SK-N-SH (cell line): ENCODE data around the gene PCBP3. TPM values are rescaled to one million over a fixed set of nuclear protein-coding genes. Genes with fewer than 3 reads are reported as not detected.

Experiments used
- CTCF ChIA-PET: fragments of 300-600, 350-600 bp; formaldehyde crosslinking; extraction: SDS; loops from one replicate; lab custom pipeline; 2021; lab: Yijun Ruan, JAX
- POLR2A ChIA-PET: fragments of 350-600 bp; sonication (Branson Sonifier 250); formaldehyde crosslinking; extraction: SDS; loops from one replicate; lab custom pipeline; 2020; ENCODE audit warnings: antibody characterized with exemption, inconsistent platforms; lab: Yijun Ruan, JAX
- DNase-seq: peaks from one replicate; pipeline ENCODE4 v3.0.0; 2012
- H2AFZ ChIP-seq: fragments of 200-600 bp; sonication (generic); 2 replicates; pipeline ENCODE4 v1.8.1; 2016; ENCODE audit warnings: antibody characterized with exemption, mild to moderate bottlenecking, low read depth
- H3F3A ChIP-seq: fragments of 200-600 bp; sonication (generic); replicated peaks from 2 replicates; pipeline ENCODE3; 2016; ENCODE audit warnings: antibody characterized with exemption, mild to moderate bottlenecking; ENCODE audit not compliant: insufficient read depth
- H3K27ac ChIP-seq, 2 experiments: fragments of 200-500 bp in 1 of 2; fragments of 200-600 bp in 1 of 2; sonication (Bioruptor generic) in 1 of 2; sonication (generic), shearing (Covaris generic) in 1 of 2; 2 replicates each; pipeline versions ENCODE4 v1.5.1 to v1.6.1; 2014 to 2016; ENCODE audit warnings: low read depth in 2 of 2, inconsistent platforms in 1 of 2, low read length in 1 of 2, mild to moderate bottlenecking in 1 of 2, mixed read lengths in 1 of 2
- H3K27me3 ChIP-seq: fragments of 200-600 bp; sonication (generic), shearing (Covaris generic); 2 replicates; pipeline ENCODE4 v1.6.1; 2016; ENCODE audit warnings: mixed run types; ENCODE audit not compliant: insufficient read depth
- H3K36me3 ChIP-seq, 2 experiments: fragments of 200-500 bp in 1 of 2; fragments of 200-600 bp in 1 of 2; sonication (Bioruptor generic) in 1 of 2; sonication (generic) in 1 of 2; replicated peaks in 1 of 2; 2 replicates each; pipeline versions ENCODE3 to v1.5.1; 2014 to 2016; ENCODE audit warnings: low read length in 1 of 2, mild to moderate bottlenecking in 1 of 2; ENCODE audit not compliant: insufficient read depth in 2 of 2, control insufficient read depth in 1 of 2
- H3K4me1 ChIP-seq, 2 experiments: fragments of 200-500 bp in 1 of 2; fragments of 200-600 bp in 1 of 2; sonication (Bioruptor generic) in 1 of 2; sonication (generic), shearing (Covaris generic) in 1 of 2; 2 replicates each; pipeline versions ENCODE4 v1.5.1 to v1.6.1; 2014 to 2016; ENCODE audit warnings: low read depth in 1 of 2, low read length in 1 of 2, mixed run types in 1 of 2; ENCODE audit not compliant: insufficient read depth in 2 of 2, control insufficient read depth in 1 of 2
- H3K4me2 ChIP-seq: fragments of 200-600 bp; sonication (generic), shearing (Covaris generic); 2 replicates; pipeline ENCODE4 v1.6.1; 2017; ENCODE audit warnings: mixed run types
- H3K4me3 ChIP-seq, 2 experiments: fragments of 200-500 bp in 1 of 2; fragments of 200-600 bp in 1 of 2; sonication (Bioruptor generic) in 1 of 2; sonication (generic), shearing (Covaris generic) in 1 of 2; 2 replicates each; pipeline versions ENCODE4 v1.5.1 to v1.8.1; 2014 to 2016; ENCODE audit warnings: low read depth in 2 of 2, inconsistent platforms in 1 of 2, low read length in 1 of 2, mild to moderate bottlenecking in 1 of 2, mixed read lengths in 1 of 2, moderate library complexity in 1 of 2
- H3K79me2 ChIP-seq: fragments of 200-600 bp; sonication (generic); 2 replicates; pipeline ENCODE4 v1.8.1; 2017; ENCODE audit warnings: mild to moderate bottlenecking; ENCODE audit not compliant: insufficient read depth
- H3K9ac ChIP-seq: fragments of 200-600 bp; sonication (generic); 2 replicates; pipeline ENCODE4 v1.6.1; 2017; ENCODE audit warnings: mixed run types
- H3K9me2 ChIP-seq: fragments of 200-600 bp; sonication (generic); 2 replicates; pipeline ENCODE4 v1.6.1; 2017; ENCODE audit warnings: mixed run types
- H3K9me3 ChIP-seq: fragments of 200-600 bp; sonication (generic); 2 replicates; pipeline ENCODE4 v1.6.1; 2017; ENCODE audit warnings: mixed run types, mild to moderate bottlenecking, moderate library complexity
- H4K20me1 ChIP-seq: fragments of 200-600 bp; sonication (generic); 2 replicates; pipeline ENCODE4 v1.6.1; 2017; ENCODE audit warnings: mild to moderate bottlenecking, mixed run types; ENCODE audit not compliant: insufficient read depth
- EZH2phosphoT487 ChIP-seq: fragments of 200-600 bp; sonication (generic); IDR thresholded peaks from 2 replicates; pipeline ENCODE4 v1.6.1; 2017; ENCODE audit warnings: low read depth, mixed run types, mild to moderate bottlenecking, antibody characterized with exemption, moderate library complexity, borderline replicate concordance
- FOSL2 ChIP-seq: IDR thresholded peaks from 2 replicates; pipeline ENCODE4 v1.4.0; 2012; ENCODE audit warnings: low read depth, mild to moderate bottlenecking, moderate library complexity, borderline replicate concordance
- GABPA ChIP-seq: IDR thresholded peaks from 2 replicates; pipeline ENCODE4 v1.4.0; 2012; ENCODE audit warnings: low read depth, mild to moderate bottlenecking
- GATA2 ChIP-seq: sonication (generic); formaldehyde crosslinking; IDR thresholded peaks from 2 replicates; pipeline ENCODE4 v1.5.0; 2020; ENCODE audit warnings: mild to moderate bottlenecking, missing genetic modification reagents
- NRF1 ChIP-seq: IDR thresholded peaks from 2 replicates; pipeline ENCODE4 v1.6.1; 2012; ENCODE audit warnings: low read depth, mild to moderate bottlenecking, low read length
- POLR2AphosphoS5 ChIP-seq: IDR thresholded peaks from 2 replicates; pipeline ENCODE4 v1.6.1; 2012; ENCODE audit warnings: low read depth, low read length
- REST ChIP-seq: IDR thresholded peaks from 2 replicates; pipeline ENCODE4 v1.6.1; 2012; ENCODE audit warnings: mild to moderate bottlenecking, low read depth, low read length, moderate library complexity
- RFX5 ChIP-seq: IDR thresholded peaks from 2 replicates; pipeline ENCODE4 v1.6.1; 2012; ENCODE audit warnings: mild to moderate bottlenecking, improper control_type of control experiment, low read length
- TAF1 ChIP-seq: IDR thresholded peaks from 2 replicates; pipeline ENCODE4 v1.6.1; 2012; ENCODE audit warnings: low read depth, mild to moderate bottlenecking, low read length, moderate library complexity, borderline replicate concordance
- TEAD4 ChIP-seq: IDR thresholded peaks from 2 replicates; pipeline ENCODE4 v1.4.0; 2012; ENCODE audit warnings: mild to moderate bottlenecking, borderline replicate concordance; ENCODE audit not compliant: insufficient read depth
- YY1 ChIP-seq: IDR thresholded peaks from 2 replicates; pipeline ENCODE4 v1.4.0; 2012; ENCODE audit warnings: low read depth, mild to moderate bottlenecking
- ZBTB33 ChIP-seq: IDR thresholded peaks from 2 replicates; pipeline ENCODE4 v1.4.0; 2012; ENCODE audit warnings: low read depth, borderline replicate concordance
- WGBS: methylation state at CpG from one replicate; pipeline ENCODE4 v1.1.6; 2017; ENCODE audit warnings: low lambda C conversion rate; 5-methylcytosine and 5-hydroxymethylcytosine counted together
- polyA plus RNA-seq, 3 experiments: library from polyadenylated mRNA; depleted of rRNA; stranded (reverse); fragments of >200 nt; gene quantifications; 2 replicates each; pipeline ENCODE4 v1.2.3, GENCODE V29; 2012
- TF ChIP-seq, protein P1 (sequence below): fragments of 150-350 bp; IDR thresholded peaks from 2 replicates; pipeline ENCODE4 v1.6.1; 2017; ENCODE audit warnings: antibody characterized with exemption, low read length, low read depth, borderline replicate concordance

The PCBP3 gene
- polyA plus RNA-seq, 1 of the 3 experiments (the other 2 are of a cell fraction), result 9.5 TPM

GRCh38 chr21:45990741-45991605 lies 347.4 kb downstream of the PCBP3 start:
- H3K36me3 ChIP-seq, result peaks cover 0 to 35% of the 10 kb centered on the region in 2 experiments
- H3K27ac ChIP-seq, result no peak overlapping the region
- ChIA-PET POLR2A (no interaction called here), CTCF (interaction anchor here (1.3 kb wide), 1 partner anchor 29 kb away, joined by 3 read pairs; no protein-coding TSS in a partner anchor)
- TF ChIP-seq, protein P1, sequence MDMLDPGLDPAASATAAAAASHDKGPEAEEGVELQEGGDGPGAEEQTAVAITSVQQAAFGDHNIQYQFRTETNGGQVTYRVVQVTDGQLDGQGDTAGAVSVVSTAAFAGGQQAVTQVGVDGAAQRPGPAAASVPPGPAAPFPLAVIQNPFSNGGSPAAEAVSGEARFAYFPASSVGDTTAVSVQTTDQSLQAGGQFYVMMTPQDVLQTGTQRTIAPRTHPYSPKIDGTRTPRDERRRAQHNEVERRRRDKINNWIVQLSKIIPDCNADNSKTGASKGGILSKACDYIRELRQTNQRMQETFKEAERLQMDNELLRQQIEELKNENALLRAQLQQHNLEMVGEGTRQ, result no peak
- TF ChIP-seq NRF1, result no peak
- TF ChIP-seq TEAD4, result no peak
- TF ChIP-seq TAF1, result no peak
- TF ChIP-seq YY1, result no peak
- no peak for TF ChIP-seq REST
- no peak for TF ChIP-seq FOSL2
- no peaks in the 10 kb centered on the region for H3K4me1 ChIP-seq
- no peaks in the 10 kb centered on the region for H4K20me1 ChIP-seq
- DNase-seq, result no peak
- H3K4me3 ChIP-seq, result no peak overlapping the region
- no peak overlapping the region for H2AFZ ChIP-seq
- WGBS, result 96% methylated on average over 36 of the region's 45 CpGs
- no peaks in the 10 kb centered on the region for H3K79me2 ChIP-seq
- H3K4me2 ChIP-seq, result no peak overlapping the region
- H3K9me2 ChIP-seq, result no peaks in the 10 kb centered on the region
- no peak overlapping the region for H3K9ac ChIP-seq
- H3K9me3 ChIP-seq, result no peaks in the 10 kb centered on the region
- H3F3A ChIP-seq, result no peaks in the 10 kb centered on the region
- H3K27me3 ChIP-seq, result no peaks in the 10 kb centered on the region

- H3K4me1 ChIP-seq, result no peaks in the 10 kb centered on the region
- no peaks in the 10 kb centered on the region for H3K79me2 ChIP-seq
- no peaks in the 10 kb centered on the region for H3K9me2 ChIP-seq
- H3K9me3 ChIP-seq, result no peaks in the 10 kb centered on the region
- no peaks in the 10 kb centered on the region for H4K20me1 ChIP-seq
- POLR2A ChIA-PET, result no interaction called here
- no peaks in the 10 kb centered on the region for H3F3A ChIP-seq
- no peak overlapping the region for H3K9ac ChIP-seq
- H3K4me2 ChIP-seq, result no peak overlapping the region
- H3K36me3 ChIP-seq, result peaks cover 0 to 28% of the 10 kb centered on the region in 2 experiments
- H3K4me3 ChIP-seq, result no peak overlapping the region
- no peak overlapping the region for H2AFZ ChIP-seq
- H3K27me3 ChIP-seq, result no peaks in the 10 kb centered on the region
- 94% methylated on average over 15 of the region's 18 CpGs for WGBS
- no peak overlapping the region for H3K27ac ChIP-seq
- DNase-seq, result no peak
- CTCF ChIA-PET, result interaction anchor here (1.3 kb wide), 1 partner anchor 28 kb away, joined by 3 read pairs; no protein-coding TSS in a partner anchor
- no peak for TF ChIP-seq POLR2AphosphoS5
- no peak for TF ChIP-seq ZBTB33
- TF ChIP-seq NRF1, result no peak
- TF ChIP-seq GATA2 (CRISPR knock-in tag), result no peak
- no peak for TF ChIP-seq RFX5
- no peak for TF ChIP-seq REST
- TF ChIP-seq EZH2phosphoT487, result no peak
- no peak for TF ChIP-seq GABPA
These were observed 348.2 kb downstream of the PCBP3 start for GRCh38 chr21:45991606-45992300.
